ELR (cell line): Measurements from ENCODE around the gene ALOX5.
A peak's percentile ranks its signal among the peaks of the same experiment; 100 is the strongest.

Source experiments
- DNase-seq: peaks from one replicate; pipeline ENCODE4 v3.0.0-alpha.2; 2015; ENCODE audit warnings: low read depth

The ALOX5 gene

GRCh38 chr10:45443101-45444009, 69.3 kb downstream of the ALOX5 start:
- DNase-seq: no peak

GRCh38 chr10:45444022-45444421, 70.0 kb downstream of the ALOX5 start:
- no peak for DNase-seq

DNA sequence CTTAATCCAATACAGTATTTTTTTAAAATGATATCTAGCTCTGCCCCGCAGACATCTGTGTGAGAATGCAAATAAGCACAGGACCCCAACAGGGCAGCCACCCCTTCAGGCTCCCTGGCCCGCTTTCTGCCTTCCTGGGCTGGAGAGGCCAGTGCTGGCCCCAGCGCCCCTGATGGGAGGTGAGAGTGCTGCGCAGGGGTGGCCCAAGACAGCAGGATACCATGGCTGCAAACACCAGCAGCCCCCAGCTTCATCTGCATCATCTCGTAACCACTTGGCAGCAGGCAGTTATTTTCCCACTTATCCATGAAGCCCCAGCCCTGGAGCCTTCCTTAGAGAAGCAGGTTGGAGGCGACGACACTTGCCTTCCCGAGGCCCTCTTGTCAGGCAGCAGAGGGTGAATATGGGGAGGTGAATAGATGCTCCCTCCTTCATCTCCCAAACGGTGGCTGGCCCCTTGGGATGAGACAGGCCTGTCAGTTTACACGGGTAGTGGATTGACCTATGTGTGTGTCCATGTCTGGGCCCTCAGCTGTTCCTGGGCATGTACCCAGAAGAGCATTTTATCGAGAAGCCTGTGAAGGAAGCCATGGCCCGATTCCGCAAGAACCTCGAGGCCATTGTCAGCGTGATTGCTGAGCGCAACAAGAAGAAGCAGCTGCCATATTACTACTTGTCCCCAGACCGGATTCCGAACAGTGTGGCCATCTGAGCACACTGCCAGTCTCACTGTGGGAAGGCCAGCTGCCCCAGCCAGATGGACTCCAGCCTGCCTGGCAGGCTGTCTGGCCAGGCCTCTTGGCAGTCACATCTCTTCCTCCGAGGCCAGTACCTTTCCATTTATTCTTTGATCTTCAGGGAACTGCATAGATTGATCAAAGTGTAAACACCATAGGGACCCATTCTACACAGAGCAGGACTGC, 71.2 kb downstream of the ALOX5 start:
- DNase-seq: no peak

DNA sequence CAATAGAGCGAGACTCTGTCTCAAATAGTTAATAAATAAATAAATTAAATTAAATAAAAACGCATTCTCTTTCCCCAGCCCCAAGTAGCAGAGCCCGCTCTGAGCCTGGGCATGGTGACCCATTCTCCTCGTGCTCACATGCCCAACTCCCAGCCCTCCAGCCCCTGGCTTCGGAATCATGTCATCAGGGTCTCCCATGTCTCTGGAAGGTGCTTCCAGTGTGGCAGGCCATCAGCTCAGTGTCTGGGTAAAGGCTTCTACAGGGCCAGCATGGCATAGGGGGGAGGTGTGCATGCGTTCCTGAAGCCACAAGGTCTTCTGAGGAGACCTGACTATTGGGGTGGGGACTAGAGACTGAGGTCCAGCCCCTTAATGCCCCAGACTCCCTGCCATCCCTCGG, 72.8 kb downstream of the ALOX5 start:
- no peak for DNase-seq

DNA sequence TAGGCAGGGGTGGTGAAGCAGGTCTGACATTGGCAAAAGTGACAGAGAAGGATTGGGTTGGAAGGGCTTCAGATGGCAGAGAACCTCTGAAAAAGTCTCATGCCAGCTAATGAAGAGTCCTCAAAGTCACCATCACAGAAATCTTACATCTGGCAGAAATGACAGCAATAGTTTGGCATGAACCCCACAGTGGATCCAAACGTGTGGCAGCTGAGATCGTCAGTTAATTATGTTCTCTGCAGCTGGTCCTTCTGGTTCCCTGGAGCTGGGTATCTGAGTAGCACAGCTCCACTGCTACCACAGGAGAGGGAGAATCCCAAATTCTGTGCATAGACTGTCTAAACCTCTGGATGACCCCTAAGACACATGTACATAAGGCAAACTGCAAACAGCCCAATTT, 73.4 kb downstream of the ALOX5 start:
- DNase-seq: no peak

GRCh38 chr10:45450866-45451265, 76.8 kb downstream of the ALOX5 start:
- DNase-seq: no peak

DNA sequence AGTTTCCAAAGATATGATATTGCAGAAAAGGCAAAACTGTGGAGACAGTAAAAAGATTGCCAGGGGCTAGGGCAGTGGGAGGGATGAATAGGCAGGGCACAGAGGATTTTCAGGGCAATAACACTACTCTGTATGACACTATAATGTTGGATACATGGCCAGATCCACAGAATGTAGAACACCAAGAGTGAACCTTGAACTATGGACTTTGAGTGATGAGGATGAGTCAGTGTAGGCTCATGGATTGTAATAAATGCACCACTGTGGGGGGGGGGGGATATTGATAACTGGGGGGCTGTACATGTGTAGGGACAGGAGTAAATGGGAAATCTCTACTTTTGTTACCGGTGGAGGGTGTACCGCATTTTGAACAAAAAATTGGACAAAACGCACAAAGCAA, 77.4 kb downstream of the ALOX5 start:
- no peak for DNase-seq

GRCh38 chr10:45452268-45452667, 78.3 kb downstream of the ALOX5 start:
- no peak for DNase-seq

DNA sequence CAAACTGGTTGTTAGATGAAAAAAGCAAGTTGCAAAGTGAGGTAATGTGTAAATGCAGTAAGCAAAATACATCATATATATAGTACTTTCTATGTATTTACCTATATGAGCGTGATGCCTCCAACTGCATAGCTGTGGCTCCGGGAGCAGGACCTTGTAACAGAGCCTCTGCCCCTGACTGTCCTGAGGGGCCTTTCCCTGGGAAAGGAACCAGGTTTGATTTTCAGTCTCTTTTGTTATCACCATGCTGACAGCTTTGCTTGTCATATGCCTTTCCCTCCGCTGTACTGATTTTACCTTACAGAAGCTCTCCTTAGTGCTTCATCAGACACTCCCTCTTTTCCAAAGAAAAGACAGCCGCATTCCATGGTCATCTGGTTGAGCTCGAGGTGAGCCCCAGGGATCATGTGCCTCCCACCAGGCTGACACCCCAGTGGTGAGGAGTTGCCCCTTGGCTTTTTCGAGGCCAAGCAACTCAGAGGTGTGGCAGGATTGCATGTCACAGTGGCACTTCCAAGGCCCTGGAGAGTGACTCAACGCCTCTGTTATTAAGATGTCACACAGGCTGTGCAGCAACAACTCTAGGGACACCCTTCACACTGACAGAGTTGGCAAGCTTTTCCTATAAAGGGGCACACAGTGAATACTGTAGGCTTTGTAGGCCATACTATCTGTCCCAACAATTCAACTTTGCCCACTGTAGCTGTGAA, 78.9 kb downstream of the ALOX5 start:
- DNase-seq: no peak

DNA sequence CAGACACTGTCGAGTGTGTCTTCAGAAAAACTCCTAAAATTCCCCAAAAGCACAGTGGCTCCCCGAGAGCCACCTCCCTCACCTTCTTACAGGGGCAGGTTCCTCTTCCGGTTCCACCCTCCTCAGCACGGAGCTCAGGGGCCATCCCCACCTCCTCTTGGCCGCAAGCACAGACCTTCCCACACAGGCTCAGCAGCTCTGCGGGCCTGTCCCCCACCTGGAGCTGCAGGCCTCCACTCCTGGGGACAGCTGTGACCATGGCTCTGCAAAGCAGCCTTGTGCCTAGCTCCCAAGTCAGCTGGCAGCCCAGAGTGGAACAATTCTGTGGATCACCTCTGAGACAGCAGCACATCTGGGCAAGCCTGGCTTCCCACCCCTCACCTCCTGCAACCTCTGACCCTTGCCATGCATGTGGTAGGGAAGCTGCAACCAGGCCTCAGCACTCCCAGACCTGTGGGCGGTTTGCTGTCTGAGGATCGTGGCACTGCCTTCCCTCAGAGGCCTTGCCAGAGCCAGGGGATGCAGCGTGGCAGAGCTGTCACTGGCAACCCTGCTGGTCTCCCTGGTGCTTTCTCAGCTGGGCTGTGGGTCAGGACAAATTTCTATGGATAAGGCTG, 79.7 kb downstream of the ALOX5 start:
- DNase-seq: no peak

- no peak for DNase-seq
Observed at GRCh38 chr10:45454262-45454661, 80.2 kb downstream of the ALOX5 start.

DNA sequence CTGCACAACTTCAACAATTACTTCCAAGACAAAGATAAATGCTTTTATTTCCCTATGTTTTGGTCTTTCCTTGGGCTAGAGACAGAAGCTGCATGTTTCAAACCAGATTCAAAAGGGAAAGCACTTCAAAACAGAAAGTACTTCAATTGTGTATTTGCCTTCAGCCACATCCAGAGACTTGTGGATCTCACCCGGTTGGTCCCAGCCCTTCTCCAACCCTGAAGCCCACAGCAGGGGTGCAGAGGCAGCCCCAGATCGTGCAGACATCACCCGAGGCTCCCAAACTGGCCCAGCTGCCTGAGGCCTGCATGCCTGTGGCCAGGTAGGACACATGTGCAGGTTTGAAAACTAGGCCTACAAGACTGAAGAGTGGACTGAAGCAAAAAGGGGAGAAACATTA, 80.8 kb downstream of the ALOX5 start:
- DNase-seq: no peak

DNA sequence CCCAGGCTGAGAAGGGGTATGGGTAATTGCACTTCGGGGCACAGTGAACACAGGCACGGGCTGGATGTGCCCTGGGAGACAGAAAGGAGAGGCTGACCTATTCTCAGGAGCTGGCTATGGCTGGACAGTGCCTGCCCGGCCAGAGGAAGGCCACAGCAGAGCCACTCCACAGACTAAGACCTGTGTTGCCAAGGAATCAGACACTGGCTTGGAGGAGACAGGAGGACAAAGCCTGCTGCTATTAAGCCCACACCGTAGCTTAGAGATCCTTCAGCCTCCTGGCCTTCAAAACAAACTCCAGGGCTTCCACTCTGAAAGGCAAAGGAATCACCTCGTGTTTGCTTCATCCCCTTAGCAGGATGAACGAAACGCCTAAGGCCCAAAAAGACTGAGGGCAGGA, 82.2 kb downstream of the ALOX5 start:
- no peak for DNase-seq

DNA sequence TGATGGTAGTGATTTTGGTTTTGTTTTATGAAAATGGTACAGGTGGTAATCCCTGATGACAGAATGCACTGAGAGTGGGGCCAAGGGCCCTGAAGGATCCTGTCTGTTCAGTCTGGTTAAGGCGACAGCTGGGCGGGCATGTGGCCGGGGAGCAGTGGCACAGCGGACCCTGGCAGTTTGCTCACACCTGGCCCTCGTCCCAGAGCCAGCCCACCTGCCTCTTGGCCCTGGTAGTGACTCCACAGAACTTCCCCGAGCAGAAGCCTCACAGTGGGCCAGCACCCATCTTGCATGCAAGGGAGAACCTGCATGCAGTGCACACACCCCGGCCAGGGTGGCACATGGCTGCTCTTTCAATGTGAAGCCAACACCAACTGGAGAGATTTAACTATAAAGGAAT, 82.8 kb downstream of the ALOX5 start:
- no peak for DNase-seq

GRCh38 chr10:45457487-45457886, 83.5 kb downstream of the ALOX5 start:
- DNase-seq: no peak

DNA sequence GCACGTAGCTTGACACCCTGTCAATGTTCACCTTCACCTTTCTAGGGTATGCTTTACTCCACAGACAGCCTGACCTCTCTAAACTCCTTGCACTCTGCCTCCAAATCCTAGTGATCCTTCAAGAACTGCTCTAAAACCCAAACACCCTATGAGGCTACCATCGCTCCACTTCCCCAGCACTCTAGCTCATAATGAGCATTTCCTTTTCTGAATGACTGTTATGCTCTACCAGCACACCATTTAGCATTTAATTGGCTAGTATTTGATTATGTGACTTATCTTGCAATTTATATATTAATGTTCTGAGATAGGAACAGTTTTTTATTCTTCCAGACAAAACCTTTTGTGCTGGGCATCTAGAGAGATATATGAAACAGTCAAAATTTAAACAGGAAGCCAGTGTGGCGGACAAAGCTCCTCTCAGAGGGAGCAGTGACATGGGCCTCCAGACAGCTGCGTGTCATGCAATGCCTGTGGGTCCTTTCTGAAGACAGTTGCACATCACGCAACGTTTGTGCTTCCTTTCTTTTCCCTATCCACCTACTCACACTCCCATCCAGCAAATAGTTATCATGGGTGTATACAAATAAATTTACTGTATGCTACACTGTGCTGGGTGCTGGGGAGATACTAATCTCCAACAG, 86.3 kb downstream of the ALOX5 start:
- DNase-seq: no peak

DNA sequence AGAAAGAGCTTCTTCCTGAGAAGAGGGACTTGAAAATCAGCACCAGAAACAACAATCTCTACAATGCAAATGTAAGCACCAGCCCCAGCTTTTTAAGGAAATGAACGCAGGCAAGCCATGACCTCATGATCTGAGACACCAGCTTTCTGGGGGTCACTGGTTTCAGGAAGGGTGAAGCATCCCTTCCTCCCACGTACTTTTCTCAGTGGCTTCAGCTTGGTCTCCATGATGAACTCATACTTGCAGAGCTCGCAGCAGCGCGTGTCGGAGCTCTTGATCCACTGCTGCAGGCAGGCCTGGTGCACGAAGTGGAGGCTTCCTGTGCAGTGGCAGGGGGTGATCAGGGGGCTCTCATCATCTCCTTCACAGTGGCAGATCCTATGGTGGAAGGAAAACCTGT, 87.0 kb downstream of the ALOX5 start:
- DNase-seq: no peak

DNA sequence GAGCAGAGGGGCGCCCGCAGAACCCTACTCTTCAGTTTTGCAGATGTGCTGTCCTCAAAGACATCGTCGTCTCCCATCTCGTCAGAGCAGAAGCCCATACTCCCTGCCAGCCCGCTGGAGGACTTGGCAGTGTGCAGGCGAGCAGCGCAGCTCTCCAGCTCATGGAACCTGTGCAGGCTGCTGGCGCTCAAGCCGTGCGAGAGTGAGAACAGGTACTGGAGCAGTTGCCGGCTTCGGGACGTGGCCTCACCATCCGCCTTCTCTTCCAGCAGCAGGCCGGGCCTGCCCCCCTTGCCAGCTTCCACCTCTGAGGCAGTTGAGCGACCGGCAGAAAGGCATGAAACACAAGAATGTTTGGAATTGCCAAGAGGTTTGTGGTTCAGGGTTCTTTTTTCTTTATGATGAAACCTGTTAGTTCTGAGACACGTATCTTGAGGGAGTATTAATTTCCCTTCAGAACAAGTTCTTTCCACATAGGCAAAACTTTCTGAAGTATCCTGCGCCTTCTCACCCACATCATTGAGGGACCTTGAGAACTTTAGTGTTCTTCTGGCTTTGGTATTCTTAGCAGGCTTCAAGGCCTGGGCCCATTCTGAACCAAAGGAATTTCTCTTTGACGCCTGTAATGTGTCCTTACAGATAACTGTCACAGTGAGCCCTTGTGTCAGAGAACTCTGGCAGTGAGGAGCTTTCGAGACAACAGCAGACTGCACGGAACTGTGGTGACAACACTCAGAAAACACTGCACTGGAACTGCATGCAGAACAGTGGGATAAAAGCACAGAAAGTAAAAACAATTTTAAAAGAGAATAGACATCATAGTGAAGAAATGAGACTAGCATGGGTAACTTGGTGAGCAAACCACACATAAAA, 89.5 kb downstream of the ALOX5 start:
- DNase-seq: no peak

DNA sequence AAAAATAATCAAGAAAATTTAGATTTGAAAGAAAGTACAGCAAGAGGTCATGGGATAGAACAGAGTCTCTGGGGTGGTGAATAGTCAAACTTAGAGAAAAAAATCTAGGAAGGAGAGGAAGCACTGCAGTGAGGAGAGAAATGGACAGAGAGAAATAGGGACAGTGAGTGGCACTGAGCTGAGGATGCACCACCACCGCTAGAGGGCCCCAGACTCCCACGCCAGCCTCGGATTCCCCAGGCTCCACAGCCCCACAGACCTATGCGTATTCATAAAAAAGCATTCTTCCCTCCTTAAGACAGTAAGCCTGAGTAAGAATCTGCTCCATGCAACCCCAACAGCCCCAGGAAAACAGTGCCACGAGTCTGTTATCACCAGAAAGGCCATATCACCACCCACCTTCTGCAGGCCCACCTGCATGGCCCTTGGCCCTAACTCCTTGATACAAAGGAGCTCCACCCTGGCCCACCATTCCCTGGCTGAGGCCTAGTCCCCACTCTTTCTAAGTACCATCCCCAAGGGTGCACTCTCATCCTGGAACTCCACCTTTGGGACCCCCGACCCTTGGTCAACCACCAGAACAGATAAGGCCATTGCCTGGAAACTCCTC, 91.0 kb downstream of the ALOX5 start:
- peak; percentile 71 for DNase-seq

- no peak for DNase-seq
Observed at GRCh38 chr10:45466784-45467183, 92.8 kb downstream of the ALOX5 start.
